Gastrocnemius medialis (tissue), 4 donors: ENCODE measurements around the gene MON1B.

Source experiments
- CTCF ChIP-seq, 5 experiments: fragments of 450-650 bp in 3 of 5; fragments of 200-600 bp in 2 of 5; sonication (generic) in 2 of 5; IDR thresholded peaks in 4 of 5; conservative IDR thresholded peaks in 1 of 5; 1 replicate in 4 of 5; 2 replicates in 1 of 5; pipeline ENCODE4 v1.5.1; 2016 to 2019; ENCODE audit warnings: antibody characterized with exemption in 5 of 5, mild to moderate bottlenecking in 3 of 5, moderate library complexity in 3 of 5
- POLR2A ChIP-seq, 2 donors: fragments of 450-650 bp; IDR thresholded peaks; one replicate each; pipeline ENCODE4 v1.6.1; 2017; ENCODE audit warnings: antibody characterized with exemption in 2 of 2, mild to moderate bottlenecking in 2 of 2, moderate library complexity in 2 of 2

- no peak for TF ChIP-seq POLR2A (IDR thresholded peaks at IDR 0.05)
- no peak for TF ChIP-seq CTCF (IDR thresholded peaks at IDR 0.05 in 4 of 5, conservative IDR thresholded peaks at IDR 0.05 in 1 of 5)
Measured at GRCh38 chr16:77168901-77169300, 22.1 kb upstream of the MON1B start.
